Dedifferentiated amniotic fluid mesenchymal stem cell (primary cell): ENCODE measurements around the gene TLR10.
"Not testable (repeated sequence)": the region's sequence is repeated elsewhere in the genome, so short reads cannot be mapped to it uniquely, and the experiment has no call there.

Experiments used
- DNase-seq: peaks from one replicate; pipeline ENCODE4 v3.0.0-alpha.2; 2016; ENCODE audit errors: extremely low spot score

Gene TLR10

GRCh38 chr4:38782452-38783108 is at the start of gene TLR10:
TLR10 (minus strand) TSS chr4:38782990; CDS start chr4:38775590, 7,400 bp downstream.
- peak; percentile 51 for DNase-seq

GRCh38 chr4:38832206-38832605 is 49.4 kb upstream of the TLR10 start:
- no peak for DNase-seq

DNA sequence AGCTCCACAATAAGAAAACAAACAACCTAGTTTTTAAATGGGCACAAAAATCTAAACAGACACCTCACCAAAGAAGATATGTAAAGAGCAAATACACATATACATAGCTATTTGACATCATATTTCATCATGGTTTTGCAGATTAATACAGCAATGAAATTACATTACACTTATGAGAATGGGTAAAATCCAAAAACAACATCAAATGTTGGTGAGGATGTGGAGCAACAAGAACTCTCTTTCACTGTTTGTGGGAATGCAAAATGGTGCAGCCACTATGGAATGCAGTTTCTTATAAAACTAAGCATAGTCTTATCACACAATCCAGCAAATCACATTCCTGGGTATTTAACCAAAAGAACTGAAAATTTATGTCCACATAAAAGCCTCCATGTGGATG is 48.9 kb upstream of the TLR10 start:
- peak; percentile 18 for DNase-seq

DNA sequence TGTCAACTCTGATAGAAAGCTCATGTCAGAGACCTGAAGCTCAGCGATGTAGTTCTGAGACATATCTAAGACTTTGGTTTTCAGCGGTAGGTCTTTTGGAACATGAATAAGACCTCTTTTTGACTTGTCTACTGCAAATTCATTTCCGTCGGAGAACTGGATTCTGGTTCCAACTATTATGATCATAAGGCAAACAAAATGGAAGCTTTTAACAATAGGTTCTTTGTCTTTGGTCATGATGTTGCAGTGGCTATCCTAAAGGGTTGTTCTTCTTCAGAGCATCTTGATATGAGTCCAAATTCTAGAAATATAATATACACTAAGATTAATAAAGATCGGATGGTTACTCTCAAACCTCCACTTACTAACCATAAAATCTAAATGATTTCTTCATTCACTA is 46.4 kb upstream of the TLR10 start:
- DNase-seq = no peak

DNA sequence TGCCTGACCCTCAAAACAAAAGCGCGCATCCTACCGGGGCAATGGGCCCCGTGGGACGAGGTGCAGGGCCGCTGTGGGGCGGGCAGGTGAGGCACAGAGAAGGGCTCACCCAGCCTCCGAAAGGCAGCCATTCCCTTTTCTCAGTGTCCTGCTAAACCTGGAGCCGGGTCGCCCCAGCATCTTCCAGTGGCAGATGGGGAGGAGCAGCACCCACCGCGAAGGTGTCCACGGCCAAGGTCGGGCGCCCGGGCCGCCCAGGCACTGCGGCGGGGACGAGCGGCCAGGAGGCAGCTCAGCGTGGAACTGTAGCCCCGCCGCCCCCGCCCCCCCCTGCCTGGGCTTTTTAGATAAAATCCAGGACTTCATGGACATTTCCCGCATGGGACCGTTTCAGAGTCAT is 41.0 kb upstream of the TLR10 start:
- DNase-seq = no peak

- DNase-seq = no peak
Measured at GRCh38 chr4:38822748-38823303, 40.0 kb upstream of the TLR10 start.

DNA sequence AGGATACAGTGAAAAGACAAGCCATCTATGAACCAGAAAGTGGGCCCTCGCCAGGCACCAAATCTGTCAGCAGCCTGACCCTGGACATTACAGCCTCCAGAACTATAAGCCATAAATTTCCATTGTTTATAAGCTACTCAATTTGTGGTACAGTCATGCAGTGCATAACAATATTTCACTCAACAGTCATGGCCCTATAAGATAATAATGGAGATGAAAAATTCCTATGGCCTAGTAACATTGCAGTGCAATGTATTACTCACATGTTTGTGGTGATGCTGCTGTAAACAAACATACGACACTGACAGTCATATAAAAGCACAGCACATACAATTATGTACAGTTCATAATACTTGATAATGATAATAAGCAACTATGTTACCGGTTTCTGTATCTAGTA is 38.9 kb upstream of the TLR10 start:
- no peak for DNase-seq

GRCh38 chr4:38820329-38821061 is 37.7 kb upstream of the TLR10 start:
- no peak for DNase-seq

DNA sequence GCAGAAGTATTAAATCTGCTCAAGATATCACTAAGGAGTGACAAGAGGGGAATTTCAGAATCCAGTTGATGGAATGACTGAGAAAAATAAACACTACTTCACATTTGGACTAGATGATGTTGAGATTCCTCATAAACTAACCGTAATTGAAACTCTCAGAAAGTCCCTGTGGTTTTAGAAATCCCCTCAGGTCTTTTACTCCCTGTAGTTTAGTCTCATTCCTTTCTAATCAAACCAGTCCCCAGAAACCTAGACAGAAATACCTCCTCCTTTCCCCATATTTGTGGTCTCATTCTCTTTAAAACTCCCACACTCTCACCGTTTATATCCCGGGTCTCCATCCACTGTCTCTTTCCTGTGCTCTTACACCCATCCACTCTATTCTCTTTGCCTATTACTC is 36.8 kb upstream of the TLR10 start:
- DNase-seq = peak; percentile 43

- DNase-seq = no peak
Measured at GRCh38 chr4:38818441-38818976, 35.7 kb upstream of the TLR10 start.

- DNase-seq = no peak
Measured at GRCh38 chr4:38815885-38816782, 33.3 kb upstream of the TLR10 start.

- DNase-seq = no peak
Measured at GRCh38 chr4:38814386-38814785, 31.6 kb upstream of the TLR10 start.

DNA sequence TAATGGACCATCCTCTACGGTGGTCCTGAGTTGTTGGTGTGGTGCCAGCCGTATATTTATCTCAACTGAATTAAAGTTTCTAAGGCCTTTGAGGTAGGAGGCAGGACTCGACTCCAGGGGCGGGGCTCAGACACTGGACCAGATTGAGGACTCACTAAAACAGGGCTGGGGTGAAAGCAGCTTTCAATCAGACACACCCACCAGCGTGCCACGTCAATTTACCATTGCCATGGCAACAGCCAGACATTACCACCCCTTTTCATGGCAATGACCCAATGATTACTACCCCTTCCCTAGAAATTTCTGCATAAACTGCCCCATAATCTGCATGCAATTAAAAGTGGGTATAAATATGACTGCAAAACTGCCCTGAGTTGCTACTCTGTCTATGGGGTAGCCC is 28.5 kb upstream of the TLR10 start:
- no peak for DNase-seq

GRCh38 chr4:38807462-38807861 is 24.7 kb upstream of the TLR10 start:
- DNase-seq = not testable (repeated sequence)

- not testable (repeated sequence) for DNase-seq
Measured at GRCh38 chr4:38806251-38806650, 23.5 kb upstream of the TLR10 start.

DNA sequence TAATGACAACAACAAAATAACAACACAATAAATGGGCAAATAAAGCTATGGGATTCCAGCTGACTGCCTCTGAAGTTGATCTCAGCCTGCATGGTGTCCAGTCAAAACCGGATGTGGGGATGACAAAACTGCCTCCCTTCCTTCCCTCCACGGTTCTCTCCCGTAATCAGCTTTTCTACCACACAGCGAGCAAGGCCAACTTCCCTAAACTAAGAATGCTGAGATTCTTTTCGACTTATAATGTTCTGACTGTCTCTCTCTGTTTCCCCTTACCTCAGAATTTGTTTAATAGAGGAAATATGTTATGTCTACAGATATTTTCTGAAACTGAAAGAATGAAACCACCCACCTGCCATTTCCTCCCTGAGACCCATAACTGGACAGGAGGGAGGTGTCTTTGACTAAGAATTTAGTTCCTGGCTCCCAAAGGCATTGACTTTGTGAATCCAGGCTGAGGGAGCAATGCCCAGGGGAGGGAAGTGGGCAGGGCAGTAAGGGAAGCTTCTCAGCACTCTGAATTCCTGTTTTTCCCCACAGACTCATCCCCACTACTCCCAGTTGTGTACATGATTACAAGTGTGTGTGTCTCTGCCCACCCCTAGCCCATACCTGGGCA is 22.8 kb upstream of the TLR10 start:
- DNase-seq = no peak

DNA sequence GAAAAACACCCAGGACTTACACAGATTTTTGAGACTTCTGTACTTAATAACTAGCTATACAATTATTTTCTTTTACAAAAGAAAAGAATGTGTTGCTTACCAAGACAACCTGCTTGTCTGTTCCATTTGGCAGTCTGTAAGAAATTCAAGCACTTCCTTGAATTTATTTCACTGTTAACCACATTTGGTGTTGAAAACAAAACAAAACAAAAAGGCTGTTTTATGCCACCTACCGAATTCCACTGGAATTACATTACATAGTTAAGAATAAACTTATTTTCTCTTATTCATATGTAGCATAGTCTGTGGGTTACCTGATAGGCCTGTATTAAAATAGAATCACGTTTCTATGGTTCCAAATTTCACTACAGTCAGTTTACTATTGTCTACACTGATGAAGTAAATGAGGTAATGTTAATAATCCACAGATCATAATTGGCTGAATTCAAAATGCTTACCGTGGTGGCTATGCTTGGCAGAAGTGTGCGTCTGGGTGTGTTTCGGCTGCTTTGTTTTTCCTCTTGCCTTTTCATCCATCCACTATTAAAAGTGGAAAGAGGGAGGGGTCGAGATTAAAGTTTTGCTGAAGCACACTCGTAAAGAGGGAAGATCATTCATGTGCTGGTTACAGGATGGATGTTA is 22.0 kb upstream of the TLR10 start, which contains the start of gene TLR1:
TSS of gene TLR1 (minus strand) at position 138 of the 642 bp plus-strand sequence. CDS start 5,960 bp downstream, outside the sequence.
- peak; percentile 75 for DNase-seq

GRCh38 chr4:38803833-38804653 is 21.3 kb upstream of the TLR10 start:
- DNase-seq = no peak

- no peak for DNase-seq
Measured at GRCh38 chr4:38802561-38803355, 20.0 kb upstream of the TLR10 start.
